Activated T-helper 1 cell treated with anti-CD3 and anti-CD28 coated beads, Interleukin-12 subunit alpha, Interleukin-12 subunit beta, Interleukin-2, Interleukin-4 antibody, amounts not matched to agents 30 ng/mL and 10 ng/mL and 1 ng/mL, durations not matched to agents 14 hours and 24 hours and 36 hours (primary cell): ENCODE measurements around the gene MAEA. TPM values are rescaled to one million over a fixed set of nuclear protein-coding genes. Genes with fewer than 3 reads are reported as not detected.

Source experiments
- DNase-seq: peaks from one replicate; pipeline ENCODE4 v3.0.0; 2021; ENCODE audit warnings: low spot score
- H3K27ac Mint-ChIP-seq: one replicate; pipeline ENCODE4 v1.8.0; 2021; ENCODE audit warnings: mild to moderate bottlenecking, mixed read lengths
- H3K27me3 Mint-ChIP-seq: one replicate; pipeline ENCODE4 v1.8.0; 2022; ENCODE audit warnings: mild to moderate bottlenecking, moderate library complexity, mixed read lengths; ENCODE audit not compliant: insufficient read depth
- H3K36me3 Mint-ChIP-seq: one replicate; pipeline ENCODE4 v1.8.0; 2021; ENCODE audit warnings: low read depth, mixed read lengths
- H3K4me1 Mint-ChIP-seq: one replicate; pipeline ENCODE4 v1.8.0; 2021; ENCODE audit warnings: low read depth, mixed read lengths
- H3K4me3 Mint-ChIP-seq: one replicate; pipeline ENCODE4 v1.8.0; 2021; ENCODE audit warnings: mild to moderate bottlenecking, moderate library complexity, mixed read lengths
- H3K9me3 Mint-ChIP-seq: one replicate; pipeline ENCODE4 v1.8.0; 2021; ENCODE audit warnings: mixed read lengths
- intact Hi-C: fragments of 100-400 bp; cut with micrococcal nuclease; formaldehyde crosslinking; loops from one replicate; pipeline ENCODE4 v1.15.1; 2024
- total RNA-seq: library from RNA; stranded (reverse); gene quantifications from 2 replicates; pipeline ENCODE4 v1.2.3, GENCODE V29; 2022

The MAEA gene
- total RNA-seq, 1 donor from 2014 or later = 67.1 TPM

DNA sequence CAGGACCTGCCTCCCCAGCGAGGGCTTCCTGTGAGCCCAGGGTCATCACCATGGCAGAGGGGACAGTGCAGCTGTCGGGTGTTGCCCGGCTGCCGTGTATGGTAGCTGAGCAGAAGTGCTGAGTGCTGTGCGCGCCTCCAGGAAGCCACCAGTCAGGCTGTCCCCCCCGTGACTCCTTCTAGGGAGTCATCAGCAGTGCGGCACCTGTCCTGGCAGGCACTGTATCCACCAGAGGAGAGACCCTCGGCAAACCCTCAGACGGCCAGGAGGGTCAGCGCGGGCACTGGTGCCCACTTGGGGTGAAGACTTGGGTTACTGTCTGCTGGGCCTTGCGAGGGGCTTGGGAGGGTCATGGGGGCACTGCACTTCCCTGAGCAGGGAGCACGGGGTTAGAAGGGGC is 65.7 kb downstream of the MAEA start:
- H3K27me3 Mint-ChIP-seq = no peaks in the 10 kb centered on the region
- intact Hi-C loops = no loop called here
- H3K4me3 Mint-ChIP-seq = no peak overlapping the region
- DNase-seq = no peak
- H3K36me3 Mint-ChIP-seq = peaks cover 2% of the 10 kb centered on the region
- no peak overlapping the region for H3K27ac Mint-ChIP-seq
- peaks cover 9% of the 10 kb centered on the region for H3K4me1 Mint-ChIP-seq
- H3K9me3 Mint-ChIP-seq = no peaks in the 10 kb centered on the region

DNA sequence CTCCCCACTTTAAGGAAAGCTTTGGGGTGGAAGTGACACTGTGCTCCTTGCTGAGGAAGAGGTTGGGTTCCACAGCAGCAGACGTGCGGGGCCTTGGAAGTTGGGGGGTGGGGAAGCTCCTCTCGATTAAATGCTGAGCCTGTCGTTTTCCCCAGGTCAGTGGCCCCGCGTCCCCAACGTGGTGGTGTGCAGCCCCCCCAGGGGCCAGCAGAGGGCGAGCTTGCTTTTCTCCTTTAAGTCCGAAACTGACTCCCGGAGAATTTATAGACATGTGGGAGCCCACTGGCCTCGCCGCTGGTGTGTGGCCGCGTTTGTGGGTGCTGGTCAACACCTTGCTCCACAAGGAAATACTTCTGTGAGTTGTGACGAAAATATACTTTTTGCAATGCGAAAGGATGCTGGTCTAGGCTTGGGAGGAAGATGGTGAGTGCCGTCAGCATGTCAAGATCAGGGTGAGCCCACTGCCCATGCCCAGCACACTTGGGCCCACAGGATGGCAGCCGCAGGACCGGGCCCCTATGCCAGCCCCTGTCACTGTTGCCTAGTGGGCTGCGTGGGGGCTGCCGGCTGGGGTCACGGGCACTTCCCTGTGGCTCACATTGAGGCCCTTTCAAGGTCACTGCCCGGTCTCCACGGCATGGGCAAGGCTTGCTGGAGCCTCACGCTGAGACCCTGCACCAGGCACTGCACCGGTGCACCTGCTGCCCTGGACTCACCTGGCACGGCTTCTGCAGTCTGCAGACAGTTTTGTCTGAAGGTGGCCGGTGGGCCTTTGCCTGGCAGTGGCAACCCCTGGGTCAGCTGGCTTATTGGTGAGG is 66.7 kb downstream of the MAEA start:
- no peak overlapping the region for H3K4me3 Mint-ChIP-seq
- intact Hi-C loops = no loop called here
- no peak for DNase-seq

DNA sequence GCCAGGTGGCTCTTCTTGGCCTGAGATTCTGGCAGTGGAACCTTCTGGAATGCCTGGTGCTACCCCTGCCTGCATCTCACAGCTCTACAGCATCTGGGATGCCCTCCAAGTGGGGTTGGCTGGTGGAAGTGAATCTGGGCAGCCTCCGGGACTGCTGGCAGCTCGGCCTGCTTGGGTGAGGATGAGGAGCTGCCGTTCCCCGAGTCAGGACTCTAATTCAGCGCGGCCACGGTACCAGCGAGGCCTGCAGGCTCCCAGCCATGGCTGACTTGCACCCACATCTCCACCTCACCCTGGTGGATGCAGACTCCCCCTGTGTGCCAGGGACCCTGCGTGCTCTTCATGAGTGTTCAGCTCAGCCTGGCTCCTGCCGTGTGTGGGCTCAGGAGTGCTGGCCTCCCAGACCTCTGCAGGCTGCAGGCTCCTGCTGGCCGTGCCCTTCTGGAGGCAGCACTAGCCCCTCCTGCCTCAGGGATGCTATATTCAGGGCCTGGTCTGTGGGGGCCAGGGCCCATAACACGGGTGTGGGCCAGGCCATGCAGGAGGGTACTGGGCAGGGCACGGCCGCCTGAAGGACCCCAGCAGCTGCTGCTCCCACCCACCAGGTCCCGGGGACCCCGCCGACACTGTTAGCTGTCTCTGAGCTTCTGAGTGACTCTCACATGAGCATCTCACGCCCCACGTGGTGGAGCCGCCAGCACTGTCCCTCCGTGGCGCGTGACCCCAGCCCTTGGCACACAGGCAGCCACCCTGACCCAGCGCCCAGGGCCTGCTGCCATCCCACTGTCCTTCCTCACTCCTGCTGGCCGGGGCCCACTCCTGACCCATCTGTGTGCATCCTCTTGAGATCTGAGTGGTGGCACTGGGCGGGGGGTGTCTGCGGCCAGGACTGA is 67.9 kb downstream of the MAEA start:
- H3K9me3 Mint-ChIP-seq = no peaks in the 10 kb centered on the region
- intact Hi-C loops = no loop called here
- H3K27ac Mint-ChIP-seq = no peak overlapping the region
- peaks cover 2% of the 10 kb centered on the region for H3K36me3 Mint-ChIP-seq
- DNase-seq = no peak
- no peaks in the 10 kb centered on the region for H3K4me1 Mint-ChIP-seq
- H3K27me3 Mint-ChIP-seq = no peaks in the 10 kb centered on the region
- no peak overlapping the region for H3K4me3 Mint-ChIP-seq

More for the DNA sequence above, 66.7 kb downstream of the MAEA start:
- no peaks in the 10 kb centered on the region for H3K9me3 Mint-ChIP-seq
- no peaks in the 10 kb centered on the region for H3K27me3 Mint-ChIP-seq
- H3K27ac Mint-ChIP-seq = no peak overlapping the region
- peaks cover 2% of the 10 kb centered on the region for H3K36me3 Mint-ChIP-seq
- peaks cover 7% of the 10 kb centered on the region for H3K4me1 Mint-ChIP-seq

DNA sequence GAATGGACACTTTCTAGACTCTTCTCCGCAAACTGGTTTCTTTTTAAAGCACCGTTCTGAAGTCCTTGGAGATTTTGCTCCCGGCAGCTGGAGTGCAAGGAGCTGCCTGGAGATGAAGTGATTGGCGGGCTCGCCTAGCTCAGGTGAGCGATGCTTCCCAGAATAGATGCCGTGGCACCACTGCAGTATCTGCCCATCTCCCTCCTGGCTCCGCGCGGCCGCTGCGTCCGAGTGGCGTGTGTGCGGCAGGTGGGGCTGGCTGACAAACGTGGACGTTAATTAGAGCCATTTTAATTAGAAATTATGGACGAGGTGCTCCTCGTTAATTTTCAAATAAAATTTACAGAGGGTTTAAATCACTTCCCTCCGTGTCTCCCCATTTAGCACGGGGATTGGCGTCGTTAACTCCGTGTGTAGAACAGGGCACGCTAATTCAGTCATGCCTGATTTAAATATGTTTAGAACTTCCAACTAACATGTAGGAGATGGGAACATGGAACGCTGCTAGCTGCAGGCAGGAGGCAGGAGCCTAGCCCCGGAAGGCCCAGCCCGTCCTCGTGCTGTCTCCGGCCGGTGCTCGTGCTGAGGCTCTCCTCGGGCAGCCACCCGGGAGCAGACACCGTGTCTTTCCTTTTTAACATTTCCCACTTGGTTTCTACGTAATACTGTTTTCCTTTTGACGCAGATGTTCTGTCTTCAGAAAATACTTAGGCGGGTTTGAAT is 68.9 kb downstream of the MAEA start:
- no peaks in the 10 kb centered on the region for H3K27me3 Mint-ChIP-seq
- DNase-seq = no peak
- H3K4me3 Mint-ChIP-seq = no peak overlapping the region
- H3K27ac Mint-ChIP-seq = no peak overlapping the region
- H3K36me3 Mint-ChIP-seq = peaks cover 2% of the 10 kb centered on the region
- no peaks in the 10 kb centered on the region for H3K9me3 Mint-ChIP-seq
- H3K4me1 Mint-ChIP-seq = no peaks in the 10 kb centered on the region
- intact Hi-C loops = no loop called here

DNA sequence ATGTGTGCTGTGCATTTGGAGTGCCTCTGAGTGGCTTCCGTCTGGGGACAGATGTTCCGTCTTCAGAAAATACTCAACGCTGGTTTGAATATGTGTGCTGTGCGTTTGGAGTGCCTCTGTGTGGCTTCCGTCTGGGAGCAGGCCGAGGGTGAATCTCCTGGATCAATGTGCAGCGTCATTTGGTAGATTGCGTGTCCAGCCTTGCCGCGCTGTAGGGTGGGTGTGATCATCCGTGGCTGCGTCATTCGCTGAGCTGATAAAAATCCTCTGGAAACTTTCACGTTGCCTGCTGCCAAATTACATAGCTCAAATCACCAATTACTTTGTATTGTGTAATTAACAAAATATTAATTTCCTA is 69.4 kb downstream of the MAEA start:
- H3K27me3 Mint-ChIP-seq = no peaks in the 10 kb centered on the region
- no peaks in the 10 kb centered on the region for H3K9me3 Mint-ChIP-seq
- no peaks in the 10 kb centered on the region for H3K4me1 Mint-ChIP-seq
- H3K4me3 Mint-ChIP-seq = no peak overlapping the region
- peaks cover 2% of the 10 kb centered on the region for H3K36me3 Mint-ChIP-seq
- no peak overlapping the region for H3K27ac Mint-ChIP-seq
- intact Hi-C loops = no loop called here
- no peak for DNase-seq

DNA sequence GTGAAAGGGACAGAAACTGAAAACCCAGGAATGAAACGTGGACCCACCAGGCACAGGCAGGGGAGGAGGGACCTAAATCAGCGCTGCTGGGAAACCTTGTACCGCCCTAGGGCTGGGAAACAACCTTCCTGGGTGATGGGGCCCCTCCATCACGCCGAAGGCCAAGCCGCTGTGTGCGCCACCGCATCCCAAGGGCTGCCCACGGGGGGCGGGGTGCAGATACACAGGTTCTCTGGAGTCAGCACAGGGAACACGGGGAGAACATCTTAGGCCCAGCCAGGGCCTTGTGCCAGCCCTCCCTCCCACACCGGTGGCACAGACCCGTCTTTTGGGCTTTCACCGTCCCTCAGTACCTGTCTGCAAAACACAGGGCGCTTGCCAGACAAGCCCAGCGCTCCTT is 70.3 kb downstream of the MAEA start:
- Mint-ChIP-seq H3K4me1 (no peaks in the 10 kb centered on the region), H3K4me3 (no peak overlapping the region), H3K27ac (no peak overlapping the region), H3K36me3 (peaks cover 2% of the 10 kb centered on the region), H3K27me3 (no peaks in the 10 kb centered on the region), H3K9me3 (no peaks in the 10 kb centered on the region)
- DNase-seq = no peak
- intact Hi-C loops = no loop called here

DNA sequence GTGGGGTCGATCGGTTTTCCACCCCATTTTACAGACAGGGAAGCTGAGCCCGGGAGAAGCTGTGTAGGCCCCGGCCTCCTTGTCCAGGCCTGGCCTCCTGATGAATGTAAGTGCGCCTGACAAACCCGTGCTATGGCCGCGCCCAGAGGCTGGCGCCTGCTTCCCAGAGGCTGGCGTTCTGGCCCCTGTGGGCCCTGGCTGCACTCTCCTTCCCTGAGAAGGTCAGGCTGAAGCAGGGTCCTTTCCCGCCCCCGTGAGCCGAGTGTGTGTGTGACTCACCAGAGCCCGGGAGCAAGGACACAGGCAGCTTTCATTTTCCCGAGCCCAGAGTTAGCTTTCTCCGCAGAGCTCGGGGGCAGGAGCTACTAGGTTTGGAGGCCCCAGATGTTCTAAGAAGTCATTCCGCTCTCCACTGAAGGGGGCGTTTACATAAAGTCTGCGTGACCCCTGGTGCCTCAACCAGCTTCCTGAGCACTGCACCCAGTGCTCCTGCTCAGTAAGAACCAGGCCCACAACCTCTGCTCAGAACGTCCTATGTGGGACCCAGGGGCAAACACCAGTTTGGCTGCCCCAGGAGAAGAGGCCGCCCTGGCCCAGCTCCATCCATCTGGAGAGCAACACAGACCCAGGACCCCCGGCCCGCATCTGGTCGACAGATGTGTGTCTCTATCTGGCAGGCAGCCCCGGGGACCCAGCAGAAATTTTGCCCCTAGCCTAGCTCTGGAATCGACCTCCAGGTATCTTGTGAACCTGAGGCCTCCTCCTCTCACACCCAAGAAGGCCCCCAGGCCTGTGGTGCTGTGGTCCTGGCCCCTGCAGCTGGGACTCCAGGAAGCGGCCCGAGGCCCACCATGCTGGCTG is 71.0 kb downstream of the MAEA start:
- intact Hi-C loops = no loop called here
- no peak overlapping the region for H3K27ac Mint-ChIP-seq
- H3K4me1 Mint-ChIP-seq = no peaks in the 10 kb centered on the region

DNA sequence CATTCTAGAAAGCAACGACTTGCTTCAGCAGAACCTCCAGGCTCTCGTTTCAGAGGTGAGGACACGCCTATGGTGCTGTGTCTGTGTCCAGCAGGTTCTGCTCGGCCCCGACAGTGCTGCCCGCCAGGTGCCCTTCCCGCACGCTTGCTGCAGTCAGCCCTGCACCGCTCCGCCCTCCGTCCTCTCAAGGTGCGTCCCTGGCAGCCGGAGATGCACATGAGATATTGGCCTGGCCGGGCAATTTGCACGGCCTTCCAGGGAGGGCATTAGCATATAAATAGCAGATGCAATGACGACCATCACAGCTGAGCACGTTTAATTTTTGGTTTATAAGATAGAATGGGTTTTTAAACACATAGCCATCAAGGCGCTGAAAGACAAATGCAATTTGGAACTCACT is 71.7 kb downstream of the MAEA start:
- intact Hi-C loops = no loop called here
- Mint-ChIP-seq H3K9me3 (no peaks in the 10 kb centered on the region), H3K27me3 (no peaks in the 10 kb centered on the region), H3K4me3 (no peak overlapping the region), H3K4me1 (no peaks in the 10 kb centered on the region), H3K36me3 (peaks cover under 1% of the 10 kb centered on the region), H3K27ac (no peak overlapping the region)
- DNase-seq = no peak

More for the DNA sequence above, 71.0 kb downstream of the MAEA start:
- Mint-ChIP-seq H3K4me3 (no peak overlapping the region), H3K9me3 (no peaks in the 10 kb centered on the region), H3K36me3 (peaks cover 2% of the 10 kb centered on the region), H3K27me3 (no peaks in the 10 kb centered on the region)
- DNase-seq = no peak

DNA sequence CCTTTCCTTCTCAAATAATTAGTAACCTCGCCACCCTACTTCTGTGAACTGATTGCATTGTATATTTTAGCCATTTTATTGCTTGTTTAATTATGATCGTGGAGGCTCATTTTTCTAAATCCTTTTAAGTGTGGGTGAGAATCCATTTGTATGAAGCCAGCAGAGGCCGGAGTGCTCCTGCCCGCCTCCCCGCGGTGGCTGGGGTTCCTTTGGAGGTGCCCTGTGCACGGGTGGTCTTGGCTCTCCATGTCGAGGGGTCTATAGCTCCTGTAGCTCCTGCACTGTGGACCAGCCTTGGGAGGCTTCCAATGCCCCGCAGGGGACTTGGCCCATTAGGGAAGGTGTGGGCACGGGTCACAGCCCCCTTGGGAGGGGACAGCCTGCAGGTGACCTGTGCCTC is 72.4 kb downstream of the MAEA start:
- H3K27ac Mint-ChIP-seq = no peak overlapping the region
- no peaks in the 10 kb centered on the region for H3K4me1 Mint-ChIP-seq
- no peaks in the 10 kb centered on the region for H3K27me3 Mint-ChIP-seq
- no peaks in the 10 kb centered on the region for H3K36me3 Mint-ChIP-seq
- intact Hi-C loops = no loop called here
- DNase-seq = no peak
- H3K4me3 Mint-ChIP-seq = no peak overlapping the region
- no peaks in the 10 kb centered on the region for H3K9me3 Mint-ChIP-seq

DNA sequence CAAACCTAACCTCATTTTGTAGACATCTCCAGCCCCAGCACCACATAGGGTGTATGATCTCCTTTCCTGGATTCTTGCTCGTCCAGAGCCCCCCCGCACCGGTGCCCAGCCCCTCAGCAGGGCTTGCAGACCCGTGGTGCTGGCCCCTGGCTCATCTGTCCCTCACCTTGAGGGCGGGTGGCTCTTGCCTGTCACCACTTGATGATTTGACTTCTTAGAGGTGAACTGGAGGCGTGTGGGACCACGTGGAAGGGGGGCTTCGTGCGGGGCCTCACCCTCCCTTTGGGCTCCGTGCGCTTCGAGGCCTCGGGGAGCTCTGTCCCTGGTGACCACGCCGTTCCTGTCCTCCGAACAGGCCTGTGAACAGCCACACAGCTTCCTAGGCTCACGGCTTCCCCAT is 72.8 kb downstream of the MAEA start:
- no peaks in the 10 kb centered on the region for H3K36me3 Mint-ChIP-seq
- intact Hi-C loops = no loop called here
- H3K9me3 Mint-ChIP-seq = no peaks in the 10 kb centered on the region
- no peaks in the 10 kb centered on the region for H3K4me1 Mint-ChIP-seq
- no peaks in the 10 kb centered on the region for H3K27me3 Mint-ChIP-seq
- H3K4me3 Mint-ChIP-seq = no peak overlapping the region
- DNase-seq = no peak
- no peak overlapping the region for H3K27ac Mint-ChIP-seq

DNA sequence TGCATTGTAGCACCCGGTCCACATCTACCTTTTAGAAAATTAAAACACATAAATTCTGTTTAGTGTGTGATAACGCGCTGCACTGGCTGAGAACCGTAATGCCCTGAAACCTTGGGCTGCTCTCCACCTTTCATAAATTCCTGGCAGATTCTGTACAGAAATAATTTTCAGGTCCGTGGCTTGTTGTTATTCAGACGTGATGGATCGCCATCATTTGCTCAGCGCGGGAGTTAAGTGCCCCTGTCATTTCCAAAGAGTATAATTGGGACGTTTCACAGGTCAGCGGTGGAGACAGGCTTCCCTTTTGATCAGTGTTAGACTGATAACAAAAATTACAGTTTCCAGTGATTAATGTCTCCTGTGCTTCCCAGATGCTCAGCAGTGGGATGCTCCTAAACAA is 73.8 kb downstream of the MAEA start:
- no peak overlapping the region for H3K27ac Mint-ChIP-seq
- intact Hi-C loops = no loop called here
- H3K27me3 Mint-ChIP-seq = no peaks in the 10 kb centered on the region
- no peaks in the 10 kb centered on the region for H3K4me1 Mint-ChIP-seq
- DNase-seq = no peak
- H3K36me3 Mint-ChIP-seq = no peaks in the 10 kb centered on the region
- no peak overlapping the region for H3K4me3 Mint-ChIP-seq
- H3K9me3 Mint-ChIP-seq = no peaks in the 10 kb centered on the region

DNA sequence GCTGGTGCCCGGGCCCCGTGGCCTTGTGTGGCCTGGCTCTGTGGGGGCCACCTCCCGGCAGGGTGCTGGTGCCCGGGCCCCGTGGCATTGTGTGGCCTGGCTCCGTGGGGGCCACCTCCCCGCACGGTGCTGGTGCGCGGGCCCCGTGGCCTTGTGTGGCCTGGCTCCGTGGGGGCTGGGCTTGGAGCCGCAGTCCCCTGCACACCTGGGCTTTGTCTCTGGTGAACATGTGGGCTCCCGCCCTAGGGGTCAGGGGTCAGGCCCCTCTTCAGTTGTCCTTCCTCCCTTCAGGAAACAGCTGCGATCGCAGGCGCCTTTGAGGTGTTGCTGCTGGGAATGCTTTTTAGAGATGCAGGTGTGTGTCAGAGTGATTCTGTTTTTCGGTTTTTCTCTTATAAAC is 74.5 kb downstream of the MAEA start:
- Mint-ChIP-seq H3K4me3 (no peak overlapping the region), H3K27ac (no peak overlapping the region), H3K27me3 (no peaks in the 10 kb centered on the region), H3K4me1 (no peaks in the 10 kb centered on the region), H3K9me3 (no peaks in the 10 kb centered on the region), H3K36me3 (no peaks in the 10 kb centered on the region)
- intact Hi-C loops = no loop called here
- no peak for DNase-seq
